PC-9 (cell line): ENCODE data around the gene EDRF1. TPM values are rescaled to one million over a fixed set of nuclear protein-coding genes. Genes with fewer than 3 reads are reported as not detected.

Source experiments
- BruUV-seq: library from RNA; stranded (reverse); fragments of 400-500 nt; replicated peaks from 2 replicates; lab custom pipeline; 2021; lab: Mats Ljungman, UMichigan
- CTCF ChIA-PET: fragments of 300-600 bp; sonication (Branson Sonifier 250); formaldehyde crosslinking; loops from one replicate; lab custom pipeline; 2022; ENCODE audit warnings: antibody characterized with exemption; lab: Charles Lee
- POLR2A ChIA-PET: fragments of 300-600 bp; sonication (Branson Sonifier 250); formaldehyde crosslinking; loops from one replicate; lab custom pipeline; 2022; ENCODE audit warnings: antibody characterized with exemption; ENCODE audit not compliant: unreplicated experiment; lab: Charles Lee
- DNase-seq, 2 experiments: peaks; one replicate each; pipeline versions ENCODE4 v3.0.0 to v3.0.0-alpha.2; 2015 to 2022; ENCODE audit warnings: mixed read lengths in 1 of 2
- H2AFZ ChIP-seq: fragments of 200-600 bp; sonication (generic); 2 replicates; pipeline ENCODE4 v1.8.1; 2017; ENCODE audit warnings: antibody characterized with exemption
- H3F3A ChIP-seq: fragments of 200-600 bp; sonication (generic); 2 replicates; pipeline ENCODE4 v1.8.1; 2017; ENCODE audit warnings: antibody characterized with exemption, mild to moderate bottlenecking, low read depth; ENCODE audit not compliant: insufficient read depth
- H3K27ac ChIP-seq: fragments of 200-600 bp; sonication (generic); 2 replicates; pipeline ENCODE4 v1.6.1; 2016; ENCODE audit warnings: mixed run types
- H3K27me3 ChIP-seq: fragments of 200-600 bp; sonication (generic); 2 replicates; pipeline ENCODE4 v1.6.1; 2016; ENCODE audit warnings: low read depth, mixed run types; ENCODE audit not compliant: insufficient read depth
- H3K36me3 ChIP-seq: fragments of 200-600 bp; sonication (generic); 2 replicates; pipeline ENCODE4 v1.6.1; 2016; ENCODE audit warnings: low read depth, mixed run types
- H3K4me1 ChIP-seq: fragments of 200-600 bp; sonication (generic); replicated peaks from 2 replicates; pipeline ENCODE4 v1.6.1; 2016; ENCODE audit warnings: mixed run types; ENCODE audit not compliant: insufficient read depth
- H3K4me2 ChIP-seq: fragments of 200-600 bp; sonication (generic); 2 replicates; pipeline ENCODE4 v1.6.1; 2017; ENCODE audit warnings: mixed run types
- H3K4me3 ChIP-seq: fragments of 200-600 bp; sonication (generic); 2 replicates; pipeline ENCODE4 v1.6.1; 2016; ENCODE audit warnings: mixed run types
- H3K79me2 ChIP-seq: fragments of 200-600 bp; sonication (generic); 2 replicates; pipeline ENCODE4 v1.6.1; 2017; ENCODE audit warnings: low read depth, mixed run types
- H3K9me2 ChIP-seq: fragments of 200-600 bp; sonication (generic); 2 replicates; pipeline ENCODE4 v1.8.1; 2017; ENCODE audit warnings: mild to moderate bottlenecking; ENCODE audit not compliant: insufficient read depth
- H3K9me3 ChIP-seq: fragments of 200-600 bp; sonication (generic); 2 replicates; pipeline ENCODE4 v1.8.1; 2016; ENCODE audit warnings: low read depth; ENCODE audit not compliant: insufficient read depth
- H4K20me1 ChIP-seq: fragments of 200-600 bp; sonication (generic); 2 replicates; pipeline ENCODE4 v1.8.1; 2017; ENCODE audit not compliant: insufficient read depth
- EZH2 ChIP-seq: fragments of 200-600 bp; sonication (generic); IDR thresholded peaks from 2 replicates; pipeline ENCODE4 v1.8.0; 2017; ENCODE audit warnings: antibody characterized with exemption, low read depth
- intact Hi-C: fragments of 100-400 bp; cut with micrococcal nuclease; formaldehyde crosslinking; loops from one replicate; pipeline ENCODE4 v1.10.0; 2022; ENCODE audit not compliant: unreplicated experiment
- total RNA-seq: library from RNA; stranded (reverse); gene quantifications from 2 replicates; pipeline ENCODE4 v1.2.3, GENCODE V29; 2021
- TF ChIP-seq, protein P1 (sequence below): fragments of 200-600 bp; sonication (generic); conservative IDR thresholded peaks from 2 replicates; pipeline ENCODE4 v1.6.1; 2017; ENCODE audit warnings: mixed run types, antibody characterized with exemption, mild to moderate bottlenecking, moderate library complexity

The EDRF1 gene
- total RNA-seq, 1 experiment from 2014 or later: 21.7 TPM

DNA sequence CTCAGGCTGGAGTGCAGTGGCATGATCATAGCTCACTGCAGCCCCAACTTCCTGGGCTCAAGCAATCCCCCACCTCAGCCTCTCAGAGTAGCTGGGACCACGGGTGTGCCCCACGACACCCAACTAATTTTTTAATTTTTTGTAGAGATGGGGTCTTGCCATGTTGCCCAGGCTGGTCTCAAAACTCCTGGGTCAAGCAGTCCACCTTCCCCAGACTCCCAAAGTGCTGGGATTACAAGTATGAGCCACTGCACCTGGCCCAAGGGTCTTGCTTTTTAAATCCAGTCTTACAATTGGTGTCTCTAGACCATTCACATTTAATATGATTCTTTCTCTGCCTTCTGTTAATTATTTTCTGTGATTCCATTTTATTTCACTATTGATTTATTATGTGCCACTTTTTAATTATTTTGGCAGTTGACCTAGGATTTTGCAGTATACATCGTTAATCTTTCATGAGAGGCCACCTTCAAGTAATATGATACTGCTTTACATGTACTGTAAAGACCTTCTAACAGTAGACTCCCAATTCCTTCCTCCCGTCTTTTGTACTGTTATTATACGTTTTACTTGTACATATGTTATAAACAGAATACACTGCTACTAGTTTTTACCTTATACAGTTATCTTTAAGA, 37.5 kb downstream of the EDRF1 start:
- H3K36me3 ChIP-seq: peaks cover 5% of the 10 kb centered on the region; the same call in 1 of the 2 replicates
- H3K4me3 ChIP-seq: no peak overlapping the region
- H3K79me2 ChIP-seq: no peaks in the 10 kb centered on the region
- ChIA-PET CTCF (no interaction called here), POLR2A (no interaction called here)
- no peak overlapping the region for H2AFZ ChIP-seq
- DNase-seq: no peak
- no peaks in the 10 kb centered on the region for H3K9me2 ChIP-seq
- no peaks in the 10 kb centered on the region for H3K4me1 ChIP-seq
- no peaks in the 10 kb centered on the region for H3F3A ChIP-seq
- intact Hi-C loops: no loop called here
- BruUV-seq: no TSS peak
- no peak overlapping the region for H3K27ac ChIP-seq
- no peaks in the 10 kb centered on the region for H4K20me1 ChIP-seq
- no peaks in the 10 kb centered on the region for H3K27me3 ChIP-seq
- H3K9me3 ChIP-seq: no peaks in the 10 kb centered on the region
- no peak overlapping the region for H3K4me2 ChIP-seq
- TF ChIP-seq EZH2: no peak
- TF ChIP-seq, protein P1, sequence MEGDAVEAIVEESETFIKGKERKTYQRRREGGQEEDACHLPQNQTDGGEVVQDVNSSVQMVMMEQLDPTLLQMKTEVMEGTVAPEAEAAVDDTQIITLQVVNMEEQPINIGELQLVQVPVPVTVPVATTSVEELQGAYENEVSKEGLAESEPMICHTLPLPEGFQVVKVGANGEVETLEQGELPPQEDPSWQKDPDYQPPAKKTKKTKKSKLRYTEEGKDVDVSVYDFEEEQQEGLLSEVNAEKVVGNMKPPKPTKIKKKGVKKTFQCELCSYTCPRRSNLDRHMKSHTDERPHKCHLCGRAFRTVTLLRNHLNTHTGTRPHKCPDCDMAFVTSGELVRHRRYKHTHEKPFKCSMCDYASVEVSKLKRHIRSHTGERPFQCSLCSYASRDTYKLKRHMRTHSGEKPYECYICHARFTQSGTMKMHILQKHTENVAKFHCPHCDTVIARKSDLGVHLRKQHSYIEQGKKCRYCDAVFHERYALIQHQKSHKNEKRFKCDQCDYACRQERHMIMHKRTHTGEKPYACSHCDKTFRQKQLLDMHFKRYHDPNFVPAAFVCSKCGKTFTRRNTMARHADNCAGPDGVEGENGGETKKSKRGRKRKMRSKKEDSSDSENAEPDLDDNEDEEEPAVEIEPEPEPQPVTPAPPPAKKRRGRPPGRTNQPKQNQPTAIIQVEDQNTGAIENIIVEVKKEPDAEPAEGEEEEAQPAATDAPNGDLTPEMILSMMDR: no peak

DNA sequence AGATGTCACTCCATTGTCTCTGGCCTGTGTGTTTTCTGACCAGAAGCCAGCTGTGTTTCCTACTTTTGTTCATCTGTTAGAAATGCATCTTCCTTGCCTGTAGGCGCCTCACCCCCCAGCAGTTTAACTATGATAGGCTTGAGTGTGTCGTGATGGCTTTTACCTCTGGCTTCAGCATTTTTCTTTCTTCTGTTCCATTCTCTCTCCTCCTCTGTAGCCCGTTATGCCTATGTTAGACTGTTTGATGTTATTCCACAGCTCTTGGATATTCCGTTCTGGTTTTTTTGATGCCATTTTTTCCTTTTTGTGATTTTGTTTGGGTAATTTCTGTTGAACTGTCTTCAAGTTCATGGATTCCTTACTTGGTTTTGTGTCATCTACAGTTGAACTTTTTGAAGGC, 38.2 kb downstream of the EDRF1 start:
- Histone ChIP-seq H3K79me2 (no peaks in the 10 kb centered on the region), H3F3A (no peaks in the 10 kb centered on the region), H3K27me3 (no peaks in the 10 kb centered on the region), H3K27ac (no peak overlapping the region), H3K36me3 (peaks cover 5% of the 10 kb centered on the region; the same call in 1 of the 2 replicates), H2AFZ (no peak overlapping the region), H3K9me2 (no peaks in the 10 kb centered on the region), H3K4me2 (no peak overlapping the region), H3K4me3 (no peak overlapping the region), H3K9me3 (no peaks in the 10 kb centered on the region), H3K4me1 (no peaks in the 10 kb centered on the region), H4K20me1 (no peaks in the 10 kb centered on the region)
- BruUV-seq: no TSS peak
- ChIA-PET POLR2A (no interaction called here), CTCF (no interaction called here)
- intact Hi-C loops: no loop called here
- DNase-seq: no peak
- no peak for TF ChIP-seq EZH2
- TF ChIP-seq, protein P1: no peak

DNA sequence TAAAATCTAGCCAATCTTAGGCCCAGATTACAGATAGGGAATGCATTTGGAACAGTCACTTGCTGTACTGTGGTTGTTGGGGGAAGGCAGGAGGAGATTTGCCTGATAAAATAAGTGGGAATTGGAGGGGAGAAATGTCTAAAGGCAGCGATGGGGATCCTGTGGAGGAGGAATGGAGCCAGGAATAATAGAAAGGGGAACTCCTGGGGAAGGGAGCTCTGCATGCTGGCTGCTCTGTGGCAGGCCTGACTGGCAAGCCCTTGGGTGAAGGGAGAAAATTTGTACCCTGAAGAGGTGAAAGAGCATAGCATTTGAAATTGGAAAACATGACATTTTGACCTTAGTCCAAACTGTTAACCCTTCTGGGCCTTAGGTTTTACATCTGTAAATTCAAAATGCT, 42.5 kb downstream of the EDRF1 start:
- ChIA-PET POLR2A (no interaction called here), CTCF (no interaction called here)
- H3K27ac ChIP-seq: no peak overlapping the region
- H3K4me1 ChIP-seq: no peaks in the 10 kb centered on the region
- DNase-seq: no peak
- no peaks in the 10 kb centered on the region for H3K9me3 ChIP-seq
- H3K36me3 ChIP-seq: no peaks in the 10 kb centered on the region
- no peaks in the 10 kb centered on the region for H3F3A ChIP-seq
- H3K27me3 ChIP-seq: no peaks in the 10 kb centered on the region
- H3K4me3 ChIP-seq: no peak overlapping the region
- no peaks in the 10 kb centered on the region for H3K79me2 ChIP-seq
- H3K4me2 ChIP-seq: no peak overlapping the region
- no peaks in the 10 kb centered on the region for H4K20me1 ChIP-seq
- H2AFZ ChIP-seq: no peak overlapping the region
- H3K9me2 ChIP-seq: no peaks in the 10 kb centered on the region
- TF ChIP-seq EZH2: no peak
- TF ChIP-seq, protein P1: no peak
- intact Hi-C loops: no loop called here
- no TSS peak for BruUV-seq
